ENCODE measurements around the gene SLC49A3. TPM values are rescaled to one million over a fixed set of nuclear protein-coding genes. Genes with fewer than 3 reads are reported as not detected.

SLC49A3 gene
- polyA plus RNA-seq, 3 donors = 6.5 to 14.6 (median 10.3) TPM

GRCh38 chr4:723751-724530 is 35.0 kb upstream of the SLC49A3 start:
- H3K27ac ChIP-seq (ENCODE audit: low read depth, low read length) = no peak overlapping the region
- 92 to 95% (median 94%) methylated on average over 28 of the region's 28 CpGs for WGBS, 3 donors

GRCh38 chr4:722851-723360 is 34.0 kb upstream of the SLC49A3 start:
- H3K27ac ChIP-seq (ENCODE audit: low read depth, low read length) = no peak overlapping the region
- WGBS, 3 donors = 97 to 98% (median 98%) methylated on average over 60 to 61 of the region's 61 CpGs

DNA sequence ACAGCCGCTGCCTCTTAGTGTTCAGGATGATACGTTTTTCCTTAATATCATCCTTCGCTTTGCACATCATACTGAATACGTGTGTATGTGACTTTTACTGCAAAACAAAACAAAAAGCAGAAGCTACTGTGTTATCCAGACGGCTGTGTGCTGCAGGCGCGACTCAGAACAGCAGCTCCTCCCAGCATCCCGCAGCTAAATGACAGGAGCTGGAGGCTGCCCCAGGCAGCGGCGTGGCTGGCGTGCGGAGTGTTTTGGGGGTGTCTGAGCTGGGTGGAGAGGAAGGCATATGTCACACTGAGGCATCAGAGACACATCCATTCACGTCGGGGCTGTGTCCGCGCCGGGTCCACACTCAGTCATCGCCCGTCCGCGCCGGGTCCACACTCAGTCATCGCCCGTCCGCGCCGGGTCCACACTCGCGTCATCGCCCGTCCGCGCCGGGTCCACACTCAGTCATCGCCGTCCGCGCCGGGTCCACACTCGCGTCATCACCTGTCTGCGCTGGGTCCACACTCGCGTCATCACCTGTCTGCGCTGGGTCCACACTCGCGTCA is 33.3 kb upstream of the SLC49A3 start:
- 94 to 95% (median 95%) methylated on average over 35 to 47 of the region's 47 CpGs for WGBS, 3 donors
- H3K27ac ChIP-seq (ENCODE audit: low read depth, low read length) = no peak overlapping the region

DNA sequence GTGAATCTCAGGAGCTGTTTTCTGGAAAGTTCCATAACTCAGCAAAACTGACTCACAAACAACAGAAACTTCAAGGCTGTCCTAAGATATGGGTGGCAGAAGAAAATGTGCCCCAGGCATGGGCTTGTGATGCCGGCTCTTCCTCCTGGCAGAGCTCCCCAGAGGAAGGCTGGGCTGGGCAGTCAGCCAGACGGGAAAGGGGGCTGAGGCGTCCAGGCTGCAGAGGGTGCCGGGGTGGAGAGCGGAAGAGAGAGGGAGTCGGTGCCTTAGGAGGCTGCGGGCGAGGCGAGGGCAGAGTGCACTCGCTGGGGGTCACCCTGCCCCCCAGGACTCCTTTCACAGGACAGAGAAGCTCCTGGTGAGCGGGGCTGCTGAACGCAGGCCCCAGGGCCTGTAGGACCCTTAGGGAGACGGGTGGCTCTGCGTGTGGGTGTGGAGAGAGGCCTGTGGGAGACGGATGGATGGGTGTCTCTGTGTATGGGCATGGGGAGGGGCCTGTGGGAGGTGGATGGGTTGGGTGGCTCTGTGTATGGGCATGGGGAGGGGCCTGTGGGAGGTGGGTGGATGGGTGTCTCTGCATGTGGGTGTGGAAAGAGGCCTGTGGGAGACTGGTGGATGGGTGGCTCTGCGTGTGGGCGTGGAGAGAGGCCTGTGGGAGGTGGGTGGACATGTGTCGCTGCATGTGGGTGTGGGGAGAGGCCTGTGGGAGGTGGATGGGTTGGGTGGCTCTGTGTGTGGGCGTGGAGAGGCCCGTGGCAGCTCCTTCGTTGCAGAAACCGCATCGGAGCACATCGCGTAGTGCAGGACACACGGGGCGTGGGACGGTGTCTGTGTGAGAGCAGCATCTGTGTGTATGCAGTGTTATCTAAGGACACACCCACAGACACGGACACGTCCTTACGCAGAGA is 32.6 kb upstream of the SLC49A3 start:
- WGBS, 3 donors = 56 to 78% (median 68%) methylated on average over 31 of the region's 31 CpGs
- no peak overlapping the region for H3K27ac ChIP-seq (ENCODE audit: low read depth, low read length)

- 95 to 96% (median 95%) methylated on average over 58 to 59 of the region's 59 CpGs for WGBS, 3 donors
- H3K27ac ChIP-seq (ENCODE audit: low read depth, low read length) = no peak overlapping the region
Measured at GRCh38 chr4:720111-720860, 31.3 kb upstream of the SLC49A3 start.

DNA sequence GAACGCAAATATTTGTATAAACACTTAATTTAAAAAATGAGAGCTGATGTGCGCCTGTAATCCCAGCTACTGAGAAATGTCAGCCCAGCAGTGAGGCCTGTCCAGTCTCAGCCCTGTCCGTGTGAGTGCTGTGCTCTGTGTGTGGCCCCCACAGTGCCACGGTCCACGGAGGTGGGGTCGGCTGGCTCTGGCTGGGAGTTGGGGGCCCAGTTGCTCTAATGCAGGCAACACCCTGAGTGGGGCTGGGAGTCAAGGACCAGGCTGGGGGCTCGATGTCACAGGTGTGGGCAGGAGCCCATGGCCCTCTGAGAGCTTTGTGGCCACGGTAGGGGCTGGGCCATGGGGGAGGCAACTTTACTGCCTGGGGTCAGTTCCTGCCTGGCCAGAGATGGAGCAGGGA is 29.5 kb upstream of the SLC49A3 start:
- H3K27ac ChIP-seq (ENCODE audit: low read depth, low read length) = no peak overlapping the region
- WGBS, 3 donors = 79 to 87% (median 81%) methylated on average over 8 of the region's 8 CpGs

DNA sequence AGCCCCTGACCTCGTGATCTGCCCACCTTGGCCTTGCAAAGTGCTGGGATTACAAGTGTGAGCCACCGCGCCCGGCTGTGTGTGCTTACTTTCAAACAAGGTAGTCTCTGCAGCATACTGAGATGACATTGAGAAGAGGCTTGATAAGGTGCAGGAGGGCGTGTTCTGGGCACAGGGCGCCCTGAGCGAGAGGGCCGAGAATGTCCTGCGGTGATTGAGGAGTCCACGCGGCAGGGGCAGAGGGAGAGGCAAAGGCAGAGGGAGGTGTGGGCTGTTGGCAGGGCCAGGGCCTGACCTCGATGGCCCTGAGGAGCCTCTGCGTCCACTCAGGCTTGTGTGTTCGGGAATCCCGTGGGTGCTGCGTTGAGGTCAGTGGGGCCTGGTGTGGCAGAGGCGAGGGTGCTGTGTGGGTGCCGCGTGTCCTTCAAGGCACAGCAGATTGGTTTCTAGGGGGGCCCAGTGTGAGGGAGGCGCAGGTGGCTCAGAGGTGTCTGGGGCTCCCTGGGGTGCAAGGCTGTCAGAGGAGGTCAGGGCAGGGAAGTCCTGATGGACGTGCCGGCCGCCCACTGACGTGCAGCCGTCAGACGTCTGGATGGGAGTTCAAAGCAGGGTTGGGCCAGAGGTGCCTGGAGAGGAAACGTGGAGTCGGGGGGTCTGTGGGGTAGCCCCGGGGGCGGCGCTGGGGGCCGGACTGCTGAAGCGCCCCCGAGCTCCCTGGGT is 28.8 kb upstream of the SLC49A3 start:
- 85 to 90% (median 88%) methylated on average over 34 of the region's 34 CpGs for WGBS, 3 donors
- no peak overlapping the region for H3K27ac ChIP-seq (ENCODE audit: low read depth, low read length)

DNA sequence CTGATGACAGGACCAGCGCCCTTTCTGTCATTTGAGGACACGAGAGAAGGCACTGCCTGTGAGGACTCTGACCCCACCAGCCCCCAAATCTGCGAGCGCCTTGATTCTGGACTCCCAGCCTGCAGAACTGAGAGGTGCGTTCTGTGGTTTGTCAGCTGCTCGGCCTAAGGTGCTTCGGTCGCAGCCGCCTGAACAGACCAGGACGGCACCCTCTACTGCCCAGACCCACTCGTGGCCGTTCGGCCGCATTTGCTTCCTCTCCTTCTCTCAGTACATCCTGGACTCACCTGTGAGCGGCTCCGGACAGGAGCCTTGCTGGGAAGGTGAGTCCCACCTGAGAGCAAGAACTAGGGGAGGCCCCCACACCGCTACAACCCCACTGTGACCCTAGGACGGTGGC is 25.1 kb upstream of the SLC49A3 start:
- H3K27ac ChIP-seq (ENCODE audit: low read depth, low read length) = no peak overlapping the region
- WGBS, 3 donors = 90 to 92% (median 91%) methylated on average over 18 of the region's 18 CpGs

DNA sequence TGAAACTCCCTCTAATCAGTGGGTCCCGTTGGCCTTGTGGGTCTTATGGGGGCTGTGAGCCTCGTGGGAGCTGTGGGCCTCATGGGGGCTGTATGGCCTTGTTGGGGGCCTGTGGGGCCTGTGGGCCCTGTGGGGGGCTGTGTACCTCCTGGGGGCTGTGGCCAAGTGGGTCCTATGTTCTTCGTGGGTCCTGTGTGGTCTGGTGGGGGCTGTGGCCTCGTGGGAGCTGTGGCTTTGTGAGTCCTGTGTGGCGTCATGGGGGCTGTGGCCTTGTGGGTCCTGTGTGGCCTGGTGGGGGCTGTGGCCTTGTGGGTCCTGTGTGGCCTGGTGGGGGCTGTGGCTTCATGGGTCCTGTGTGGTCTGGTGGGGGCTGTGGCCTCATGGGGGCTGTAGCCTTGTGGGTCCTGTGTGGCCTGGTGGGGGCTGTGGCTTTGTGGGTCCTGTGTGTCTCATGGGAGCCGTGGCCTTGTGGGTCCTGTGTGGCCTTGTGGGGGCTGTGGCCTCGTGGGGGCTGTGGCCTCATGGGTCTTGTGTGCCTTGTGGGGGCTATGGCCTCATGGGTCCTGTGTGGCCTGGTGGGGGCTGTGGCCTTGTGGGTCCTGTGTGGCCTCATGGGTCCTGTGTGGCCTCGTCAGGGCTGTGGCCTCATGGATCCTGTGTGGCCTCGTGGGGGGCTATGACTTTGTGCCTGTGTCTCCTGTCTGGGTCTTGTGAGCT is 24.1 kb upstream of the SLC49A3 start:
- no peak overlapping the region for H3K27ac ChIP-seq (ENCODE audit: low read depth, low read length)
- WGBS, 3 donors = 78 to 83% (median 79%) methylated on average over 9 of the region's 9 CpGs

DNA sequence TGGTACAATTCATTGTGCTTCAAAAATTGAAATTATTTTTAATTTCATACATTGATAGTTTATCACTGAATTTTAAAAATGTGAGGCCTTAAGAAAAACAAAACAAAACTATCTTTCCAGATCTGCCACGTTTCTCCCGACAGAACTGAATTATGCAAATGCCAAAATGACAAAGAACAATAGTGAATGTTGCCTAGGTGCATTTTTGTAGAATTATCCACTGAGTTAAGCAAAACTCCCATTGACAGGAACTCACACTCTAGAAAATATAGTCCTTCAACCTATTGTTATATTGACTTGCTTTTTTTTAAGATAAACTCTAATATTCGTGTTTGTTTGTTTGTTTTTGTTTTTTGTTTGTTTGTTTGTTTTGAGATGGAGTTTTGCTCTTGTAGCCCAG is 23.1 kb upstream of the SLC49A3 start:
- WGBS, 3 donors = 62 to 78% (median 69%) methylated on average over 3 of the region's 3 CpGs

DNA sequence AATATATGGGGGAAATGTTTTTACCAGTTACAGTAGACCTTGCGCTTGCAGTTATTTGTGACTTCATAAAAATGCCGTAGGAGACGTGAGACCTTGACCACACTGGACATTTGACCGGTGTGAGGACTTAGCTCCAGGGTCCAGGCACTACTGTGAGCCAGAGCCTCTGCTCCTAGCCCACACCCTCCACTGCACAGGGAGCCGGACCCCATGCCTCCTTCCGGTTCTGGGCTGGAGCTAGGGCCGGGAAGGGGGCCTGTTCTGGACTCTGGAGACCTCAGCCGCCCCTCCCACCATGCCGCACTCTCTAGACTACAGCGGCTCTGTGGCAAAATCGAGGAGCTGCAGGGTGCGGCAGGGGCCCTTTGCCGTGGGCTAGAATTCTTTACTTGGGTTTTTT is 22.0 kb upstream of the SLC49A3 start:
- WGBS, 3 donors = 88 to 91% (median 91%) methylated on average over 13 of the region's 13 CpGs
- H3K27ac ChIP-seq (ENCODE audit: low read depth, low read length) = no peak overlapping the region

More for the DNA sequence above, 23.1 kb upstream of the SLC49A3 start:
- no peak overlapping the region for H3K27ac ChIP-seq (ENCODE audit: low read depth, low read length)

GRCh38 chr4:710116-710515 is 21.2 kb upstream of the SLC49A3 start:
- 57 to 73% (median 70%) methylated on average over 9 of the region's 9 CpGs for WGBS, 3 donors
- H3K27ac ChIP-seq (ENCODE audit: low read depth, low read length) = no peak overlapping the region

- H3K27ac ChIP-seq (ENCODE audit: low read depth, low read length) = no peak overlapping the region
- WGBS, 3 donors = 77 to 97% (median 83%) methylated on average over 6 of the region's 6 CpGs
Measured at GRCh38 chr4:709348-709747, 20.4 kb upstream of the SLC49A3 start.

GRCh38 chr4:708631-708933 is 19.6 kb upstream of the SLC49A3 start:
- H3K27ac ChIP-seq (ENCODE audit: low read depth, low read length) = no peak overlapping the region
- 68 to 77% (median 70%) methylated on average over 6 of the region's 6 CpGs for WGBS, 3 donors

GRCh38 chr4:707929-708630 is 19.1 kb upstream of the SLC49A3 start:
- 80 to 91% (median 89%) methylated on average over 7 to 11 of the region's 11 CpGs for WGBS, 3 donors
- H3K27ac ChIP-seq (ENCODE audit: low read depth, low read length) = no peak overlapping the region

DNA sequence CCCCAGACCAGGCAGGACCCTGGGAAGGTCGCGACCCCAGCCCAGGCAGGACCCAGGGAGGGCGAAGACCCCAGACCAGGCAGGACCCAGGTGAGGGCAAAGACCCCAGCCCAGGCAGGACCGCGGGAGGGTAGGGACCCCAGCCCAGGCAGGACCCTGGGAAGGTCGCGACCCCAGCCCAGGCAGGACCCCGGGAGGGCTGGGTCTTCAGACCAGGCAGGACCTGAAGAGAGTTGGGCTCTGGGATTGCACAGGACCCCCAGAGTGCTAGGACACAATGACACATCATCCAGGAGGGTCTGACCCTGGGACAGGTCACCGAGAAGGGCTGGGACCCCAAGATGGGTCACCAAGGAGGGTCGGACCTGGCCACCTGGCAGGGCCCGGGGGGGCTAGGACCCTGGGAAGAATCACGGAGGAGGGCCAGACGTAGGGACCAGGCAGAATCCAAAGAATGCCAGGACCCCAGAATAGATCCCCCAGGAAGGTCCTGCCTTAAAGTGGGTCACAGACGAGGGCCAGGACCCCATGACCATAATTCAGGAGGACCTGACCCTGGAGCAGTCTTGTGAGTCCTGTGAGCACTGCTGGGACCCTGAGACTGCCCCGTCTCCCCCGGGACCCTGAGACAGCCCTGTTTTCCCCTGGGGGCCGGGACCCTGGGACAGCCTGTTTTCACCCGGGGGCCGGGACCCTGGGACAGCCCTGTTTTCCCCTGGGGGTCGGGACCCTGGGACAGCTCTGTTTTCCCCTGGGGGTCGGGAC is 18.1 kb upstream of the SLC49A3 start:
- WGBS, 3 donors = 41 to 66% (median 51%) methylated on average over 16 to 21 of the region's 21 CpGs

More for the DNA sequence above, 18.1 kb upstream of the SLC49A3 start:
- H3K27ac ChIP-seq (ENCODE audit: low read depth, low read length) = no peak overlapping the region

All from adipose tissue (tissue), 3 donors.